Neural cell (in vitro differentiated cells): ENCODE results near the gene EI24.

ENCODE experiments used
- CTCF ChIP-seq: fragments of 450-650 bp; IDR thresholded peaks from 2 replicates; pipeline ENCODE4 v1.5.1; 2014; ENCODE audit warnings: antibody characterized with exemption, mild to moderate bottlenecking, moderate library complexity; ENCODE audit not compliant: poor library complexity, severe bottlenecking
- EP300 ChIP-seq: fragments of 450-650 bp; conservative IDR thresholded peaks from 2 replicates; pipeline ENCODE4 v1.6.1; 2014; ENCODE audit warnings: antibody characterized with exemption, mild to moderate bottlenecking, moderate library complexity; ENCODE audit not compliant: poor library complexity, severe bottlenecking
- EZH2 ChIP-seq: fragments of 200-600, 300-800 bp; shearing (Covaris generic), sonication (generic); IDR thresholded peaks from 2 replicates; pipeline ENCODE4 v1.6.1; 2014; ENCODE audit warnings: antibody characterized with exemption, low read length, borderline replicate concordance, mild to moderate bottlenecking; ENCODE audit not compliant: insufficient read depth, poor library complexity, severe bottlenecking
- POLR2AphosphoS5 ChIP-seq: IDR thresholded peaks from 2 replicates; pipeline ENCODE4 v1.6.1; 2012
- RAD21 ChIP-seq: fragments of 450-650 bp; conservative IDR thresholded peaks from 2 replicates; pipeline ENCODE4 v1.6.1; 2014; ENCODE audit warnings: antibody characterized with exemption, mild to moderate bottlenecking, moderate library complexity
- TAF1 ChIP-seq: IDR thresholded peaks from 2 replicates; pipeline ENCODE4 v1.6.1; 2012; ENCODE audit warnings: low read depth

GRCh38 chr11:125594958-125595357 lies 25.7 kb downstream of the EI24 start:
- TF ChIP-seq EZH2 (no peak), CTCF (no peak), TAF1 (no peak), EP300 (no peak), RAD21 (no peak), POLR2AphosphoS5 (no peak)
